COLO668 (cell line): ENCODE measurements around the gene SQSTM1.
"Not testable (repeated sequence)": the region's sequence is repeated elsewhere in the genome, so short reads cannot be mapped to it uniquely, and the experiment has no call there.

ENCODE experiments used
- DNase-seq: peaks from one replicate; lab custom pipeline; 2025; ENCODE audit not compliant: unreplicated experiment; lab: John Stamatoyannopoulos, UW

The SQSTM1 gene

GRCh38 chr5:179823937-179824744 is 3.4 kb downstream of the SQSTM1 start:
- DNase-seq = no peak

- DNase-seq = no peak
Observed at GRCh38 chr5:179824745-179825112, 4.0 kb downstream of the SQSTM1 start.

GRCh38 chr5:179825655-179826182 is 5.0 kb downstream of the SQSTM1 start:
- no peak for DNase-seq

- DNase-seq = no peak
Observed at GRCh38 chr5:179827680-179828079, 7.0 kb downstream of the SQSTM1 start.

- no peak for DNase-seq
Observed at GRCh38 chr5:179828756-179829421, 8.2 kb downstream of the SQSTM1 start.

- no peak for DNase-seq
Observed at GRCh38 chr5:179829732-179830435, 9.2 kb downstream of the SQSTM1 start.

- DNase-seq = no peak
Observed at GRCh38 chr5:179830818-179831468, 10.2 kb downstream of the SQSTM1 start.

GRCh38 chr5:179832039-179832745 is 11.5 kb downstream of the SQSTM1 start:
- no peak for DNase-seq

- no peak for DNase-seq
Observed at GRCh38 chr5:179833056-179833708, 12.5 kb downstream of the SQSTM1 start.

GRCh38 chr5:179833709-179834070 is 13.0 kb downstream of the SQSTM1 start:
- DNase-seq = no peak

- DNase-seq = no peak
Observed at GRCh38 chr5:179834120-179834519, 13.4 kb downstream of the SQSTM1 start.

GRCh38 chr5:179834871-179835270 is 14.2 kb downstream of the SQSTM1 start:
- DNase-seq = not testable (repeated sequence)

- DNase-seq = no peak
Observed at GRCh38 chr5:179836225-179837019, 15.7 kb downstream of the SQSTM1 start.

- no peak for DNase-seq
Observed at GRCh38 chr5:179837076-179838011, 16.6 kb downstream of the SQSTM1 start.

- no peak for DNase-seq
Observed at GRCh38 chr5:179839328-179840256, 18.9 kb downstream of the SQSTM1 start.

GRCh38 chr5:179840321-179840720 is 19.6 kb downstream of the SQSTM1 start:
- DNase-seq = no peak

- no peak for DNase-seq
Observed at GRCh38 chr5:179840766-179841165, 20.1 kb downstream of the SQSTM1 start.
